Choroid plexus epithelial cell (primary cell): ENCODE data around the gene SLX4IP.

Source experiments
- DNase-seq: peaks from one replicate; pipeline ENCODE4 v3.0.0-alpha.2; 2010; ENCODE audit warnings: low read depth
- H3K4me3 ChIP-seq: 2 replicates; pipeline ENCODE4 v1.5.1; 2011; ENCODE audit warnings: low read depth, mild to moderate bottlenecking, control low read depth, low read length, moderate library complexity
- CTCF ChIP-seq: conservative IDR thresholded peaks from 2 replicates; pipeline ENCODE4 v1.5.1; 2011; ENCODE audit warnings: low read depth, mild to moderate bottlenecking, control low read depth, inconsistent platforms, low read length, moderate library complexity

Gene SLX4IP

GRCh38 chr20:10513931-10514575 lies 78.9 kb downstream of the SLX4IP start:
- no peak for TF ChIP-seq CTCF
- peak; percentile 55 for DNase-seq
- no peak overlapping the region for H3K4me3 ChIP-seq

DNA sequence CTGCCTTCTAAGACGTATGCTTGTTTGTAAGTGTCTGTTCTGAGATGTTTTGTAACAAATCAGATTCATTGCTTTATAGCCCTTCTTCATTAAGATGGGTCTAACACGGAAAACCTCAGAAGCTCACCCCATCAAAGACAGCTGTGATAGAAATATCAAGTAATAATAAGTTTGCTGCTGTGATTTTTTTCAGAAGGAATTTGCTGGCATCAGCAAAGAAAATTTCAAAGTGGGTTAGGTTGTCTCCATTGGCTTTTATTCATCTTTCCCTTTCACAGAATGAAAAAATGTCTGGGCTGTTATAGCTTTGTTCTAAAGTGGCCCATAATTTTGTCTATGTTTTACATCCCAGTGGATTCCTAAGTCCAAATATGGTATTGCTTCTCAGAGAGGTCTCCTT lies 81.4 kb downstream of the SLX4IP start:
- no peak for TF ChIP-seq CTCF
- DNase-seq: peak; percentile 13
- H3K4me3 ChIP-seq: no peak overlapping the region

DNA sequence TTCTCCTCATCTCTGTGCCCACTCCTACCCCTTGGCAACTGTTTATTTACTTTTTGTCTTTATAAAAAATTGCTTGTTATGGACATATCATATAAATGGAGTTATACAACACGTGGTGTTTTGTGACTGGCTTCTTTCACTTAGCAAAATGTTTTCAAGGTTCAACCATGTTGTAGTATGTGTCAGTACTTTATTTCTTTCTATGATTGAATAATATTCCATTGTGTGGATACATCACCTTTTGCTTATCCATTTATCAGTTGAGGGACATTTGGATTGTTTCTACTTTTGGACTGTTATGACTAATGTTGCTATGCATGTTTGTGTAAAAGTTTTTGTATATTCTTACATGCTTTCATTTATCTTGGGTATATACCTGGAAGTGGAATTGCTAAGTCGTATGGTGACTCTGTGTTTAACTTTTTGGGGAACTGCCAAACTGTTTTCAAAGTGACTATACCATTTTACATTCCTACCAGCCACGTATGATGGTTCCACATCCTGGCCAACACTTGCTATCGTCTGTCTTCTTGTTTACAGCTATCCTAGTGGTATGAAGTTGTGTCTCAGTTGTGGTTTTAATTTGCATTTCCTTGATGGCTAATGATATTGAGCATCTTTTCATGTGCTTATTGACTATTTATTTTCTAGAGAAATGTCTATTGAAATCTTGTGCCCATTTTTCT lies 84.4 kb downstream of the SLX4IP start:
- H3K4me3 ChIP-seq: no peak overlapping the region
- DNase-seq: peak; percentile 60
- no peak for TF ChIP-seq CTCF

DNA sequence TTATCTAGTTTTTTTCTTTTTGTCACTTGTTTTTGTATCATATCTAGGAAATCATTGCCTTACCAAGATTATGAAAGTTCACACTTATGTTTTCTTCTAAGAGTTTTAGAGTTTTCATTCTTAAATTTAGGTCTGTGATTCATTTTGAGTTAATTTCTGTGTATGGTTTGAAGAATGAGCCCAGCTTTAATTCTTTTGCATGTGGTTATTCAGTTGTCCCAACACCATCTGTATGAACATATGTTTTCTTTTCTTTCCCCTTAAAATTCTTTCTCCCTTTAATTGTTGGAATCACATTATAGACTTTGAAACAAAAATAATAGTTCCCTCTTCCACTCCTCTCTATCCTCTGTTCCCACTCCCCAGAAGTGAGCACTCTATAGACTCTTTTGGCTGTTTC lies 85.4 kb downstream of the SLX4IP start:
- no peak for TF ChIP-seq CTCF
- DNase-seq: no peak
- H3K4me3 ChIP-seq: no peak overlapping the region

DNA sequence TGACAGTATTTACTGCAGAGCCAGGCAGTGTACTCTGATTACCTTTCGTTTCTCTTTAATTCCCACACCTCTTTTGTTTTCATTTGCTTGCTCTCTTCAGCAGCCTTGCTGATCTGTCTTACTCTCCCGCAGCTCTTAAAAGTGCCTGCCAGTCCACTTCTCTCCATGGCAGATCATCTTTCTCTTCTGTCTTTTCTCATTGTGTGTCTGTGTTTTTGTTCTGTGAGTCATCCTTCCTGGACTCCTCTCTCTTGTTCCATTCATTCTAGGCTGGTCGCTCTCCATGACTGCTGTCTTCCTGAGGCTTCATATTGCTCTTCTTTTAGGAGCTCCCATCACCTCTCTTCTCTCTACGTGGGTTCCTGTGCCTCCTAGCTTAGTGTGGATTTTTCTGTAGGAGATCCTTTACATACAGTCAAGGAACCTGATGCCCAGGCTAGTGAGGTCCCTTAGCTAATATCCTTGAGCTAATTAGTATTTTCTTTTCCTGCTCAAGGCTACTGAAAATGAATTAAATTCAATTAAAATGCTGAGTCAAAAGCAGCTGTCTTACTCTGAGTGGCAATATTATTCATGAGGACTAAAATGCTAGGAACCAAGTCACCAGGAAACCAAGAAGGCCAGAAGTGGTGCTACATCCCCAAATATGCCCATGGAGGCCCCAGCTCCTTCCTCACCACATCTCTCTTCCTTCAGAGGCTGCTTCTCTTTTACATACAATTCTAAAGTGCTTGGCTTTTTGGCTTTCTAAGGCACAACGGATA lies 86.1 kb downstream of the SLX4IP start:
- TF ChIP-seq CTCF: no peak
- DNase-seq: peak; percentile 90
- no peak overlapping the region for H3K4me3 ChIP-seq

GRCh38 chr20:10521836-10522235 lies 86.7 kb downstream of the SLX4IP start:
- TF ChIP-seq CTCF: no peak

More at GRCh38 chr20:10521836-10522235, 86.7 kb downstream of the SLX4IP start:
- no peak overlapping the region for H3K4me3 ChIP-seq
- DNase-seq: no peak
